SK-N-SH treated with all-trans-retinoic acid at 6 μM for 48 hours (cell line): ENCODE measurements around the gene MED26.

Experiments used
- ATAC-seq: fragments of 200-7000 bp; cut with Tn5 transposase; 3 replicates; pipeline ENCODE4 v1.9.1; 2020; ENCODE audit warnings: mild to moderate bottlenecking, moderate library complexity
- ARNTL ChIP-seq: fragments of 450-650 bp; formaldehyde crosslinking; IDR thresholded peaks from 2 replicates; pipeline ENCODE4 v1.5.0; 2020; ENCODE audit warnings: low read depth, mild to moderate bottlenecking, moderate library complexity, borderline replicate concordance
- BACH2 ChIP-seq: fragments of 250-450 bp; sonication (Bioruptor Pico); IDR thresholded peaks from 2 replicates; pipeline ENCODE4 v1.9.0; 2021; ENCODE audit warnings: mild to moderate bottlenecking, borderline replicate concordance
- CSDC2 ChIP-seq: fragments of 250-450 bp; sonication (Bioruptor Pico); IDR thresholded peaks from 2 replicates; pipeline ENCODE4 v1.5.0; 2020; ENCODE audit warnings: mild to moderate bottlenecking, moderate library complexity
- ESRRG ChIP-seq: fragments of 250-450 bp; sonication (Bioruptor Pico); IDR thresholded peaks from 2 replicates; pipeline ENCODE4 v1.6.1; 2021; ENCODE audit warnings: mild to moderate bottlenecking
- GLIS3 ChIP-seq: fragments of 250-450 bp; sonication (Bioruptor Pico); IDR thresholded peaks from 2 replicates; pipeline ENCODE4 v1.5.0; 2020; ENCODE audit warnings: mild to moderate bottlenecking, moderate library complexity
- PATZ1 ChIP-seq: fragments of 250-450 bp; sonication (Bioruptor Pico); IDR thresholded peaks from 2 replicates; pipeline ENCODE4 v1.8.0; 2020; ENCODE audit warnings: mild to moderate bottlenecking, moderate library complexity, borderline replicate concordance
- PPARA ChIP-seq: fragments of 250-450 bp; sonication (Bioruptor Pico); IDR thresholded peaks from 2 replicates; pipeline ENCODE4 v1.5.0; 2020; ENCODE audit warnings: mild to moderate bottlenecking, borderline replicate concordance
- RARB ChIP-seq: fragments of 250-450 bp; sonication (Bioruptor Pico); IDR thresholded peaks from 2 replicates; pipeline ENCODE4 v1.8.0; 2021; ENCODE audit warnings: mild to moderate bottlenecking, moderate library complexity
- SNAI2 ChIP-seq: fragments of 250-450 bp; sonication (Bioruptor Pico); IDR thresholded peaks from 2 replicates; pipeline ENCODE4 v1.5.0; 2020; ENCODE audit warnings: mild to moderate bottlenecking, moderate library complexity
- TCF4 ChIP-seq: fragments of 250-450 bp; sonication (Bioruptor Pico); IDR thresholded peaks from 2 replicates; pipeline ENCODE4 v1.8.0; 2021; ENCODE audit warnings: mild to moderate bottlenecking, moderate library complexity, borderline replicate concordance
- TOX ChIP-seq: fragments of 250-450 bp; sonication (Bioruptor Pico); IDR thresholded peaks from 2 replicates; pipeline ENCODE4 v1.8.0; 2021; ENCODE audit warnings: mild to moderate bottlenecking, moderate library complexity, borderline replicate concordance
- ZC3H10 ChIP-seq: fragments of 250-450 bp; sonication (Bioruptor Pico); IDR thresholded peaks from 2 replicates; pipeline ENCODE4 v1.5.1; 2021; ENCODE audit warnings: mild to moderate bottlenecking, moderate library complexity
- ZFP3 ChIP-seq: fragments of 250-450 bp; sonication (Bioruptor Pico); IDR thresholded peaks from 2 replicates; pipeline ENCODE4 v1.5.0; 2020; ENCODE audit warnings: mild to moderate bottlenecking, moderate library complexity
- ZFP30 ChIP-seq: fragments of 450-650 bp; formaldehyde crosslinking; IDR thresholded peaks from 2 replicates; pipeline ENCODE4 v1.5.0; 2022; ENCODE audit warnings: mild to moderate bottlenecking, moderate library complexity
- ZNF565 ChIP-seq: fragments of 450-650 bp; formaldehyde crosslinking; conservative IDR thresholded peaks from 2 replicates; pipeline ENCODE4 v1.5.0; 2020; ENCODE audit warnings: low read depth, mild to moderate bottlenecking, moderate library complexity
- TF ChIP-seq, protein P1 (sequence below): fragments of 250-450 bp; sonication (Bioruptor Pico); IDR thresholded peaks from 2 replicates; pipeline ENCODE4 v1.5.1; 2021; ENCODE audit warnings: mild to moderate bottlenecking, moderate library complexity
- TF ChIP-seq, protein P2 (sequence below): fragments of 250-450 bp; sonication (Bioruptor Pico); IDR thresholded peaks from 2 replicates; pipeline ENCODE4 v1.8.0; 2021; ENCODE audit warnings: low read depth, mild to moderate bottlenecking, moderate library complexity, borderline replicate concordance

MED26 gene

GRCh38 chr19:16593181-16593580 is 34.8 kb downstream of the MED26 start:
- no peak for ATAC-seq
- TF ChIP-seq PPARA (CRISPR knock-in tag) (no peak), ESRRG (CRISPR knock-in tag) (no peak)
- TF ChIP-seq, all 23 proteins: peak for 0

GRCh38 chr19:16591803-16592556 is 36.0 kb downstream of the MED26 start:
- no peak; the same call in 2 of the 3 replicates for ATAC-seq
- no peak for TF ChIP-seq ZNF565
- TF ChIP-seq ZC3H10 (CRISPR knock-in tag): no peak
- TF ChIP-seq GLIS3 (CRISPR knock-in tag): no peak
- TF ChIP-seq SNAI2 (CRISPR knock-in tag): no peak
- no peak for TF ChIP-seq BACH2 (CRISPR knock-in tag)
- TF ChIP-seq ARNTL: no peak
- TF ChIP-seq, protein P1, sequence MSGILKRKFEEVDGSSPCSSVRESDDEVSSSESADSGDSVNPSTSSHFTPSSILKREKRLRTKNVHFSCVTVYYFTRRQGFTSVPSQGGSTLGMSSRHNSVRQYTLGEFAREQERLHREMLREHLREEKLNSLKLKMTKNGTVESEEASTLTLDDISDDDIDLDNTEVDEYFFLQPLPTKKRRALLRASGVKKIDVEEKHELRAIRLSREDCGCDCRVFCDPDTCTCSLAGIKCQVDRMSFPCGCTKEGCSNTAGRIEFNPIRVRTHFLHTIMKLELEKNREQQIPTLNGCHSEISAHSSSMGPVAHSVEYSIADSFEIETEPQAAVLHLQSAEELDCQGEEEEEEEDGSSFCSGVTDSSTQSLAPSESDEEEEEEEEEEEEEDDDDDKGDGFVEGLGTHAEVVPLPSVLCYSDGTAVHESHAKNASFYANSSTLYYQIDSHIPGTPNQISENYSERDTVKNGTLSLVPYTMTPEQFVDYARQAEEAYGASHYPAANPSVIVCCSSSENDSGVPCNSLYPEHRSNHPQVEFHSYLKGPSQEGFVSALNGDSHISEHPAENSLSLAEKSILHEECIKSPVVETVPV (CRISPR knock-in tag): no peak
- no peak for TF ChIP-seq CSDC2 (CRISPR knock-in tag)
- TF ChIP-seq, protein P2, sequence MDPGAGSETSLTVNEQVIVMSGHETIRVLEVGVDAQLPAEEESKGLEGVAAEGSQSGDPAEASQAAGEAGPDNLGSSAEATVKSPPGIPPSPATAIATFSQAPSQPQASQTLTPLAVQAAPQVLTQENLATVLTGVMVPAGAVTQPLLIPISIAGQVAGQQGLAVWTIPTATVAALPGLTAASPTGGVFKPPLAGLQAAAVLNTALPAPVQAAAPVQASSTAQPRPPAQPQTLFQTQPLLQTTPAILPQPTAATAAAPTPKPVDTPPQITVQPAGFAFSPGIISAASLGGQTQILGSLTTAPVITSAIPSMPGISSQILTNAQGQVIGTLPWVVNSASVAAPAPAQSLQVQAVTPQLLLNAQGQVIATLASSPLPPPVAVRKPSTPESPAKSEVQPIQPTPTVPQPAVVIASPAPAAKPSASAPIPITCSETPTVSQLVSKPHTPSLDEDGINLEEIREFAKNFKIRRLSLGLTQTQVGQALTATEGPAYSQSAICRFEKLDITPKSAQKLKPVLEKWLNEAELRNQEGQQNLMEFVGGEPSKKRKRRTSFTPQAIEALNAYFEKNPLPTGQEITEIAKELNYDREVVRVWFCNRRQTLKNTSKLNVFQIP (CRISPR knock-in tag): no peak
- TF ChIP-seq RARB: no peak
- no peak for TF ChIP-seq ESRRG (CRISPR knock-in tag)

DNA sequence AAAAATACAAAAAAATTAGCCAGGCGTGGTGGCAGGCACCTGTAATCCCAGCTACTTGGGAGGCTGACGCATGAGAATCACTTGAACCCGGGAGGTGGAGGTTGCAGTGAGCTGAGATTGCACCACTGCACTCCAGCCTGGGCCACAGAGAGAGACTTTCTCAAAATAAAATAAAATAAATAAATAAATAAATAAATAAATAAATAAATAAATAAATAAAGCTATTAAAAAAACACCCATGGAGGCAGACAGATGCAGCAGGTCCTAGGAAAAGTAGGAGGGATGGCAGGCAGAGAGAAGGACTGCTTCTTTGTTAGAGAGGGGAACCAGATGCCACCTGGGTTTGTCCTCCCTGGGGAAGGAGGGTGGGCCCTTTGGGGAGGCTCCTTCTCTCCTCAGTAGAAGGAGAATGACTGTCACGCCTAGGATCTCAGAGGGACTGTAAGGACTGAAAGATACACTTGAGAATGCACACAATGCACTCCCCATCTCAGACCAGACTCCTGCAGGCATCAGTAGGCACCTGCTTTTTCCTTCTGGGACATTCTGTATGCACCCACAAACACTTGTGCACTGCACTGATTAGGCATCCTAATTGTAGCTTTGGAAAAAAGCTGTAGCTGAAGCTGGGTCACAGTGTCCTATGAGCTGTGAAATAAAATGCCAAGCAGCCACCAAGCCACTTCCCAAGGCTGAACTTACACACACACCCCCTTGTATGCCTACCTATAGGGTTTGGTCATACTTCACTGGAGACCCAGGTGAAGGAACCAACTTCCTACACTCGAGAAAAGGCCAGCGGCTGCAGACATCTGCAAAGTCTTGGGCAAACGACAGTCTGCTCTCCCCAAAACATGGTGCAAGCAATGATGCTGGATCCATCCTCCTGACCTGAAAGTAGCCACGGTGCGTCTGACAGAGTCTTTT is 36.9 kb downstream of the MED26 start:
- ATAC-seq: no peak
- TF ChIP-seq TCF4 (CRISPR knock-in tag) (no peak), ZFP30 (CRISPR knock-in tag) (no peak), GLIS3 (CRISPR knock-in tag) (no peak), ZFP3 (no peak), ZC3H10 (CRISPR knock-in tag) (no peak), CSDC2 (CRISPR knock-in tag) (no peak), ARNTL (no peak), BACH2 (CRISPR knock-in tag) (no peak), ZNF565 (no peak), PATZ1 (CRISPR knock-in tag) (no peak)
- TF ChIP-seq, protein P2 (CRISPR knock-in tag): no peak

- ATAC-seq: no peak
- TF ChIP-seq ZFP3 (no peak), TOX (CRISPR knock-in tag) (no peak), BACH2 (CRISPR knock-in tag) (no peak)
- TF ChIP-seq, protein P2 (CRISPR knock-in tag): no peak
- TF ChIP-seq, all 23 proteins: peak for 0
Observed at GRCh38 chr19:16589917-16590316, 38.1 kb downstream of the MED26 start.
